RWPE2 (cell line): ENCODE results near the gene ANKRD37.

ENCODE experiments used
- ATAC-seq: fragments of 200-7000 bp; cut with Tn5 transposase; 3 replicates; pipeline ENCODE4 v1.9.1; 2021; ENCODE audit warnings: low read depth
- DNase-seq: peaks from one replicate; pipeline ENCODE4 v3.0.0-alpha.2; 2020; ENCODE audit warnings: low spot score
- H3K27ac ChIP-seq: fragments of 450-650 bp; 2 replicates; pipeline ENCODE4 v1.5.1; 2017; ENCODE audit warnings: mild to moderate bottlenecking; ENCODE audit not compliant: poor library complexity, severe bottlenecking
- H3K27me3 ChIP-seq: fragments of 250-450 bp; sonication (Bioruptor Pico); 2 replicates; pipeline ENCODE4 v1.5.1; 2021; ENCODE audit warnings: mild to moderate bottlenecking, moderate library complexity; ENCODE audit not compliant: insufficient read depth, poor library complexity, severe bottlenecking
- H3K36me3 ChIP-seq: fragments of 250-450 bp; sonication (Bioruptor Pico); 2 replicates; pipeline ENCODE4 v1.5.1; 2020; ENCODE audit warnings: low read depth, mild to moderate bottlenecking, moderate library complexity
- H3K4me1 ChIP-seq: fragments of 250-450 bp; sonication (Bioruptor Pico); 2 replicates; pipeline ENCODE4 v1.5.1; 2021; ENCODE audit warnings: mild to moderate bottlenecking, moderate library complexity; ENCODE audit not compliant: insufficient read depth, poor library complexity, severe bottlenecking
- H3K4me3 ChIP-seq: fragments of 250-450 bp; sonication (Bioruptor Pico); 2 replicates; pipeline ENCODE4 v1.5.1; 2021; ENCODE audit warnings: mild to moderate bottlenecking, moderate library complexity; ENCODE audit not compliant: severe bottlenecking
- H3K9me3 ChIP-seq: fragments of 250-450 bp; sonication (Bioruptor Pico); 2 replicates; pipeline ENCODE4 v1.5.1; 2021; ENCODE audit warnings: mild to moderate bottlenecking, moderate library complexity; ENCODE audit not compliant: severe bottlenecking
- TF ChIP-seq, protein P1 (sequence below): fragments of 450-650 bp; IDR thresholded peaks from one replicate; pipeline ENCODE4 v1.5.1; 2017; ENCODE audit warnings: mild to moderate bottlenecking, moderate library complexity; ENCODE audit not compliant: poor library complexity, severe bottlenecking

ANKRD37 gene

DNA sequence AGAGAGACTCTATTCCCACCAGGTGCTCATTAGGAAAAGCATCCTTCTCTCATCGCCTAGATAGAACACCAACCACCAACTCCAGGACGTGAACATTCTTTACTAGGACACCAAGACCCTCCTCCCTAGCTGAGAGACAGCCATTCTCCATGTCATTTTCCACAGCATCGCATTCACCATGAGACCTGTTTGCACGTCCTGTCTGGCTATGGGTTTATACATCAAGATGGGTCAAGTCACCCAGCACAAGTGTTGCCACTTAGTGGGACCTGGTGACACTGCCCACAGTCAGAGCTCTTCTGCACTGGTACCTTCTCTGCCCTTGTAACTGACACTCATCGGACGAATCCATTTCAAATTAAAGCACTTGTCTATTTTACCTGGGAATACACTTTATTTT lies 18.4 kb upstream of the ANKRD37 start:
- H3K27me3 ChIP-seq = no peaks in the 10 kb centered on the region
- DNase-seq = no peak
- no peak for ATAC-seq
- no peak overlapping the region for H3K4me3 ChIP-seq
- no peak overlapping the region for H3K27ac ChIP-seq
- no peaks in the 10 kb centered on the region for H3K36me3 ChIP-seq
- H3K9me3 ChIP-seq = no peaks in the 10 kb centered on the region
- TF ChIP-seq, protein P1, sequence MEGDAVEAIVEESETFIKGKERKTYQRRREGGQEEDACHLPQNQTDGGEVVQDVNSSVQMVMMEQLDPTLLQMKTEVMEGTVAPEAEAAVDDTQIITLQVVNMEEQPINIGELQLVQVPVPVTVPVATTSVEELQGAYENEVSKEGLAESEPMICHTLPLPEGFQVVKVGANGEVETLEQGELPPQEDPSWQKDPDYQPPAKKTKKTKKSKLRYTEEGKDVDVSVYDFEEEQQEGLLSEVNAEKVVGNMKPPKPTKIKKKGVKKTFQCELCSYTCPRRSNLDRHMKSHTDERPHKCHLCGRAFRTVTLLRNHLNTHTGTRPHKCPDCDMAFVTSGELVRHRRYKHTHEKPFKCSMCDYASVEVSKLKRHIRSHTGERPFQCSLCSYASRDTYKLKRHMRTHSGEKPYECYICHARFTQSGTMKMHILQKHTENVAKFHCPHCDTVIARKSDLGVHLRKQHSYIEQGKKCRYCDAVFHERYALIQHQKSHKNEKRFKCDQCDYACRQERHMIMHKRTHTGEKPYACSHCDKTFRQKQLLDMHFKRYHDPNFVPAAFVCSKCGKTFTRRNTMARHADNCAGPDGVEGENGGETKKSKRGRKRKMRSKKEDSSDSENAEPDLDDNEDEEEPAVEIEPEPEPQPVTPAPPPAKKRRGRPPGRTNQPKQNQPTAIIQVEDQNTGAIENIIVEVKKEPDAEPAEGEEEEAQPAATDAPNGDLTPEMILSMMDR = no peak
- H3K4me1 ChIP-seq = peaks cover 13% of the 10 kb centered on the region

DNA sequence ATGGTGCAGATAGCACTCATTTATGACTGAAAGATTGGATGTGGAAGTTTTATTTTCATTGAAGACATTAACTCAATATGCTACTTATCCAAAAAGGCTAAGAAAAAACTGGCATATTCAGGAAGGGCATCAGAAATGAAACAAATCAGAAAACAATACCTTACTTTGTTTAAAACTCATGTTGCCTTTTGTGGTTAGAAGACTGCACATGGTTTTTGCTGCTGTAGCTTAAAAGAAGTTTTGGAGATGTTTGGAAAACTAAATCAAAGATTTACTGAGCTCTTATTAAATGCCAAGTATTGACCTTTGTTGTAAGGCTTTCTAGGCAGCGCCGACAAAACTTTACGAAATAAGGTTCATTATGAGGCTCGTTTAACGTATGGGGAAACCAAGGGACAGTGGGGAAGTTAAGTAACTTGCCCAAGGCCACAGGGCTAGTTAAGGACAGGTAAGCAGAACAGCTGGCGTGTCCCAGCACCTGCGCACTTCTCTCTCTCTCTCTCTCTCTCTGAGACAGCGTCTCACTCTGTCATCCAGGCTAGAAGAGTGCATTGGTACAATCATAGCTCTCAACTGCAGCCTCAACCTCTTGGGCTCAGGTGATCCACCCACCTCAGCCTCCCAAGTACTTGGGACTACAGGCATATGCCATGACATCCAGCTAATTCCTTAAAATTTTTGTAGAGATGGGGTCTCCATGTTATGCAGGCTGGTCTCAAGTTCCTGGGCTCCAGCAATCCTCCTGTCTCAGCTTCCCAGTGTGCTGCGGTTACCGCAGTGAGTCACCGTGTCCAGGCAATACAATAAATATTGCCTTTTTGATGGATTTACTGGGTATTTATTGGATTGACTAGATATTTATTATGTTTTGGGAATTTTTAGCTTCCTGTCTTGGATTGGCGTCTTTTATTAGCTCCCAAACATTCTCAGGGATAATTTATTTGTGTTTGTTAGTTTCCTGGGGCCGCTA lies 17.0 kb upstream of the ANKRD37 start:
- H3K4me3 ChIP-seq = no peak overlapping the region
- no peak overlapping the region for H3K27ac ChIP-seq
- H3K4me1 ChIP-seq = peaks cover 26% of the 10 kb centered on the region
- H3K36me3 ChIP-seq = no peaks in the 10 kb centered on the region
- DNase-seq (no peak), ATAC-seq (no peak)
- H3K27me3 ChIP-seq = no peaks in the 10 kb centered on the region
- TF ChIP-seq, protein P1 = no peak
- H3K9me3 ChIP-seq = no peaks in the 10 kb centered on the region

DNA sequence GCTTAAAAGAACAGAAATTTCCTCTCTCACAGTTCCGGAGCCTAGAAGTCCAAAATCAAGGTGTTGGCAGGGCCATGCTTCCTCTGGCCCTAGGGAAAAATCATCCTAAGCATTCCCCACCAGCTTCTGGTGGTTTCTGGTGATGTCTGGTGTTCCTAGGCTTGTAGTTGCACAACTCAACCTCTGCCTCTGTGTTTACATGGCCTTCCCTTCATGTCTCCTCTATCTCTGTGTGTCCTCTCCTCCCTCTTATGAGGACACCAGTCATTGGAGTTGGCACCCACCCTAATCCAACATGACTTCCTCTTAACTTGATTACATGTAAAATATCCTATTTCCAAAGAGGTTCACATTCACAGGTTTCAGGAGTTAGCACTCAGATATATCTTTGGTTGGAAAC lies 16.3 kb upstream of the ANKRD37 start:
- TF ChIP-seq, protein P1 = no peak
- ATAC-seq = no peak
- DNase-seq = no peak
- H3K4me1 ChIP-seq = peaks cover 29% of the 10 kb centered on the region
- no peaks in the 10 kb centered on the region for H3K27me3 ChIP-seq
- no peaks in the 10 kb centered on the region for H3K36me3 ChIP-seq
- no peak overlapping the region for H3K4me3 ChIP-seq
- no peak overlapping the region for H3K27ac ChIP-seq
- H3K9me3 ChIP-seq = no peaks in the 10 kb centered on the region

DNA sequence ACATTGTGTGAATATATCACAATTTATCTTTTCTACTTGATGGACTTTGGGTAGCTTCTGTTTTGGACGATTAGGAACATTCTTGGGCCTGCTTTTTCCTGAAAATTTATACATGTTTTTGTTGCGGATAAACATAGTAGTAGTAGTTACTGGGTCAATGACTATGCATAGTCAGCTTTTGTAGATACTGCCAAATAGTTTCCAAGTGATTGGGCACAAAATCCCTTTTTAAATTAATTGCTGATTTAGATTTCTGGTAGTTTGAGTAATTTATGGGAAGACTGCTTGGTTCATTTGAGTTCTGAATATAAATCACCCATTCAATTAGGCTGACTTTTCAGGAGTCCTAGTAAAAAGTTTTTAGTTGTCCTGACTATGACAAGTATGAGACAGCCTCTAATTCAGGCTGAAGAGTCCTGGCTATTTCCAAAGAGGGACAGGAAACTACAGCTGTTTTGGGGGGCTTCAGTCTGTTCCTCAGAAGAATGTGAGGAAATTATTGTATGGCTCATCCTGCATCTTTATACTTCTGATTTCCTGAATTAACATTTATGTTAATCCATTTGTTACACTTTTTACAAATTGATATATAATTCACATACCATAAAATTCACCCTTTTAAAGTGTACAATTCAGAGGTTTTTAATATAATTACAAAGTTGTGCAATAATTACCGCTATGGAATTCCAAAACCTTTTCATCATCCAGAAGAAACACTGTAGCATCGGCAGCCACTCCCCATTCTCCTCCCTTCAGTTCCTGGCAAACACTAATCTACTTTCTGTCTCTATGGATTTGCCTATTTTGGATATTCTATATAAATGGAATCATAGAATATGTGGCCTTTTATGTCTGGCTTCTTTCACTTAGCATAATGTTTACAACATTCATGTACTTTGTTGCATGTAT lies 15.1 kb upstream of the ANKRD37 start:
- H3K27me3 ChIP-seq = no peaks in the 10 kb centered on the region
- H3K36me3 ChIP-seq = no peaks in the 10 kb centered on the region
- TF ChIP-seq, protein P1 = no peak
- DNase-seq (no peak), ATAC-seq (peak; percentile 58; the same call in 1 of the 3 replicates)
- H3K4me3 ChIP-seq = no peak overlapping the region
- peaks cover 29% of the 10 kb centered on the region for H3K4me1 ChIP-seq
- no peaks in the 10 kb centered on the region for H3K9me3 ChIP-seq
- peak overlapping the region; percentile 20 for H3K27ac ChIP-seq
